RWPE1 (cell line): Measurements from ENCODE around the gene GOLT1B.

Experiments used
- CTCF ChIA-PET: fragments of 350-600 bp; sonication (Branson Sonifier 250); formaldehyde crosslinking; extraction: SDS; loops from one replicate; lab custom pipeline; 2021; lab: Yijun Ruan, JAX
- POLR2A ChIA-PET: fragments of 400-600 bp; formaldehyde crosslinking; extraction: SDS; loops from one replicate; lab custom pipeline; 2020; ENCODE audit warnings: antibody characterized with exemption; ENCODE audit not compliant: low non-redundant PET; lab: Yijun Ruan, JAX
- DNase-seq: peaks from one replicate; pipeline ENCODE4 v3.0.0; 2012; ENCODE audit warnings: low spot score
- H3K27ac ChIP-seq: fragments of 450-650 bp; 2 replicates; pipeline ENCODE4 v1.5.1; 2017
- TF ChIP-seq, protein P1 (sequence below): fragments of 450-650 bp; conservative IDR thresholded peaks from 2 replicates; pipeline ENCODE4 v1.5.1; 2017; ENCODE audit warnings: low read depth, mild to moderate bottlenecking

Gene GOLT1B

DNA sequence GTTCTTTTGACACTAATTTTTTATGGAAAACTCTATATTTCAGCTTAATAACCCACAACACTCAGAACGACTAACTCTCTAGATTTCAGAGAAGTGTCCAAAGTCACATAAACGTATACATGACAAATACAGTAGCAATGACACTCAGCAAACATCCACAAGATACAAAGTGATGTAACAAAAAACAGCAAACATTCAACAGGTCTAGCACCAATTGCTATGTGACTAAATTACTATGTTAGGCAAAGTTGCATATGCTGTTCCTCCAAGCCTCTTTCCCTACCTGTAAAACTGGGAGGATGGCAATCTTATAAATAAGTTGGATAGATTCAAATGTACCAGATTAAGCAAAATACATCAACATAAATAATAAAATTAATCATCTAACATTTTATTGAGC lies 1.8 kb upstream of the GOLT1B start:
- CTCF ChIA-PET: no interaction called here
- DNase-seq: no peak
- TF ChIP-seq, protein P1, sequence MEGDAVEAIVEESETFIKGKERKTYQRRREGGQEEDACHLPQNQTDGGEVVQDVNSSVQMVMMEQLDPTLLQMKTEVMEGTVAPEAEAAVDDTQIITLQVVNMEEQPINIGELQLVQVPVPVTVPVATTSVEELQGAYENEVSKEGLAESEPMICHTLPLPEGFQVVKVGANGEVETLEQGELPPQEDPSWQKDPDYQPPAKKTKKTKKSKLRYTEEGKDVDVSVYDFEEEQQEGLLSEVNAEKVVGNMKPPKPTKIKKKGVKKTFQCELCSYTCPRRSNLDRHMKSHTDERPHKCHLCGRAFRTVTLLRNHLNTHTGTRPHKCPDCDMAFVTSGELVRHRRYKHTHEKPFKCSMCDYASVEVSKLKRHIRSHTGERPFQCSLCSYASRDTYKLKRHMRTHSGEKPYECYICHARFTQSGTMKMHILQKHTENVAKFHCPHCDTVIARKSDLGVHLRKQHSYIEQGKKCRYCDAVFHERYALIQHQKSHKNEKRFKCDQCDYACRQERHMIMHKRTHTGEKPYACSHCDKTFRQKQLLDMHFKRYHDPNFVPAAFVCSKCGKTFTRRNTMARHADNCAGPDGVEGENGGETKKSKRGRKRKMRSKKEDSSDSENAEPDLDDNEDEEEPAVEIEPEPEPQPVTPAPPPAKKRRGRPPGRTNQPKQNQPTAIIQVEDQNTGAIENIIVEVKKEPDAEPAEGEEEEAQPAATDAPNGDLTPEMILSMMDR: no peak
- POLR2A ChIA-PET: no interaction called here
- H3K27ac ChIP-seq: no peak overlapping the region

DNA sequence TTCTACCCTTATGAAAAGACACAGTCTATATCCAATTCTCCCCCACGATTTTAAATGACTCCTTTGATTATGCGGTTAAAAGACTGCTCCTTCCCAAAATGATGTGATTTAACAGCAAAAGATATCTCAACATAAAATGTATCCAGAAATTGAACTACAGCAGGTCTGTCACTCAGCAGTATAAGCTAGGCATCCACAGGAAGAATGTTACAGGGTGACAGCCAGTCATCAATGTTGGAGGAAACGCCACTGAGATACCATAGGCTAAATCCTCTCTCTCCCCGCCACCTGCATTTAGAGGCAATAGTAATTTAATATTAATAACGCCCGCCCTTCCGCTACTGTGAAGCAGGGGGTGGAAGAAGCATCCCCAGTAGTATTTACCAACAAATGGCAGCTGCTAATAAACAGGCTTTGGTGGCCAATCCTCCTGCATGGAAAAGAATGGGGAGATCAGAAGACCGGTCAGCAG lies 767 bp upstream of the GOLT1B start:
- DNase-seq: no peak
- POLR2A ChIA-PET: no interaction called here
- CTCF ChIA-PET: interaction anchor here (1.2 kb wide), 1 partner anchor 179 kb away, joined by 7 read pairs; no protein-coding TSS in a partner anchor
- H3K27ac ChIP-seq: peak overlapping the region; percentile 87
- TF ChIP-seq, protein P1: no peak

DNA sequence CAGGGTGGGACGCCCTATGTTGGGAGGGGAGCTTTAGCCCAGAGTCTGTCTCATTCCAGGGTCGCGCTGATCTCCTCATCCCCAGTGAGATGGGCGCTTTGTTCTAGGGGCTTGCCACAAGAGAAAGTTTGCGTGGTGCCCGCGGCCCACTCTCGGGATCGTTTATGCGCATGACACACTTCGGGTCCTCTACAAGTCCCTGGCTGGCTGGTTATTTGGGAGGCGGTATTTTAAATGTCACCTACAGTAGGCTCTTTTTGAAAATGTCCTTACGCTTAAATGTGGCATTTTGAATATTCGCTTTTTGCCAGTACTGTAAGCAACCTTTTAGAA lies 541 bp downstream of the GOLT1B start:
- TF ChIP-seq, protein P1: no peak
- H3K27ac ChIP-seq: peak overlapping the region; percentile 87
- ChIA-PET POLR2A (no interaction called here), CTCF (interaction anchor here (0.6 to 0.7 kb wide), 2 partner anchors 20 to 51 kb away, joined by 3 read pairs; no protein-coding TSS in a partner anchor)
- peak; percentile 8 for DNase-seq

DNA sequence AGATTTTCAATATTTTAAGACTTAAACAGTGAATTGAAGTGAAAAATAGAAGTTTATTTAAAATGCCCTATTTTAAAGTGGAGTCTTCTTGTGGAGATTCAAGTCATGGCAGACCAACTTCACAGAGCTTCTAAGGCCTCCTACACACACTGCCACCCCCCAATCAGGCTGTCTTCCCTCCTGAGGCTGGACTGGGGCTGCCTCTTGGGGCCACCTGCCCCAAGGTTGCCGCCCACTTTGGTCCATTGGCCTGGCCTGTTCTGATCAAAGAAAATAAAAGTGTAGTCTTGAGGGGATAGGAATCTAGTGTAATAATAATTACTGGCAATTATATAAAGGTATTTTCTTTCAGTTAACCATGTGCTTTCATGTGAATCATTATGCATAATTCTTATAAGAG lies 1.3 kb downstream of the GOLT1B start:
- ChIA-PET CTCF (no interaction called here), POLR2A (no interaction called here)
- TF ChIP-seq, protein P1: no peak
- no peak for DNase-seq
- no peak overlapping the region for H3K27ac ChIP-seq

DNA sequence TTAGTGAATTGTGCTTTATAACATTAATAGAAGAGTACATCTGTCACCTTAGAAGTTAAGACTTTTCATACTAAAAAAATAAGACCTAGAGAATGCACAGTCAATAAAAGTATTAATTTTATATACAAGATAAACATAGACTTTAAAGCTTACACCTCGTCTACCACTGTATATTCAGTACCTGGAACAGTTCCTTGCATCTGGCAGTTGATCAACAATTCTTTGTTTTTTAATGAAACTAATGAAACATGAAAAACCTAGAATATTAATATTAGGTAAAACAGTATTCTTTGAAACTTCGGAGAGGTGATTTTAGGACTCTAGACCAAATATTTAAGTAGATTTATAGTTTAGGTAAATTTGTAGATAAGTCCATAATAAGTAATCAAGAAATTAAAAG lies 4.3 kb downstream of the GOLT1B start:
- DNase-seq: no peak
- CTCF ChIA-PET: no interaction called here
- TF ChIP-seq, protein P1: no peak
- no peak overlapping the region for H3K27ac ChIP-seq
- POLR2A ChIA-PET: no interaction called here

DNA sequence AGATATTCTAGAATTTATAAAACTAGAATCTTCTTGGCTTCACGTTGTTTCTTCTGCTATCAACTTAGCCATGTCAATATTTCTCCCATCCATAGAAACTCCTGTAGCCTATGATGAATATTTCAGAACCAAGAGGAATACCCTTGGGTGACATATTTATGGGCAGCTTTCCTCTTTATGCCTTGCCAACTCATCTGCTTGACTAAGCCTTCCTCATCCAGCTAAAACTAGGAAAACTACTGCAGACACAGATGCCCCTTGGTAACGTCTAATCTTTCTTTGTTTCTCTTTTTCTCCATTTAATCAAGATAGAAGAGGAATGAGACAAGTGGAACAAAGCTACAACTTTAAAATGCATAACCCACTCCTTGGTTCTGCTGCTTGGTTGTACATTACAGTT lies 6.3 kb downstream of the GOLT1B start:
- ChIA-PET CTCF (interaction anchor here (0.6 kb wide), 1 partner anchor 1518 kb away, joined by 4 read pairs; no protein-coding TSS in a partner anchor), POLR2A (no interaction called here)
- no peak for DNase-seq
- TF ChIP-seq, protein P1: no peak
- H3K27ac ChIP-seq: no peak overlapping the region
